HAP-1 (cell line): ENCODE results near the gene ALOX5.

Experiments used
- DNase-seq, 2 experiments: peaks; one replicate each; pipeline ENCODE4 v3.0.0-alpha.2; 2016 to 2020; ENCODE audit warnings: low spot score in 2 of 2
- H3K27me3 ChIP-seq: fragments of 250-450 bp; sonication (Bioruptor Pico); 2 replicates; pipeline ENCODE4 v1.5.1; 2020; ENCODE audit warnings: low read depth, mild to moderate bottlenecking, moderate library complexity
- H3K36me3 ChIP-seq: fragments of 250-450 bp; sonication (Bioruptor Pico); replicated peaks from 2 replicates; pipeline ENCODE4 v1.5.1; 2020; ENCODE audit warnings: mild to moderate bottlenecking
- H3K4me1 ChIP-seq: fragments of 250-450 bp; sonication (Bioruptor Pico); 2 replicates; pipeline ENCODE4 v1.5.1; 2020; ENCODE audit warnings: mild to moderate bottlenecking
- H3K4me3 ChIP-seq: fragments of 250-450 bp; sonication (Bioruptor Pico); 2 replicates; pipeline ENCODE4 v1.5.1; 2020; ENCODE audit warnings: mild to moderate bottlenecking, moderate library complexity
- H3K9me3 ChIP-seq: fragments of 250-450 bp; sonication (Bioruptor Pico); 2 replicates; pipeline ENCODE4 v1.5.1; 2020; ENCODE audit warnings: mild to moderate bottlenecking, moderate library complexity
- in situ Hi-C: fragments of 300-500 bp; cut with MboI; formaldehyde crosslinking; loops from 3 replicates; pipeline ENCODE4 v1.14.3; 2020; ENCODE audit warnings: low sequenced_read_pairs, inconsistent platforms, mixed read lengths

ALOX5 gene

DNA sequence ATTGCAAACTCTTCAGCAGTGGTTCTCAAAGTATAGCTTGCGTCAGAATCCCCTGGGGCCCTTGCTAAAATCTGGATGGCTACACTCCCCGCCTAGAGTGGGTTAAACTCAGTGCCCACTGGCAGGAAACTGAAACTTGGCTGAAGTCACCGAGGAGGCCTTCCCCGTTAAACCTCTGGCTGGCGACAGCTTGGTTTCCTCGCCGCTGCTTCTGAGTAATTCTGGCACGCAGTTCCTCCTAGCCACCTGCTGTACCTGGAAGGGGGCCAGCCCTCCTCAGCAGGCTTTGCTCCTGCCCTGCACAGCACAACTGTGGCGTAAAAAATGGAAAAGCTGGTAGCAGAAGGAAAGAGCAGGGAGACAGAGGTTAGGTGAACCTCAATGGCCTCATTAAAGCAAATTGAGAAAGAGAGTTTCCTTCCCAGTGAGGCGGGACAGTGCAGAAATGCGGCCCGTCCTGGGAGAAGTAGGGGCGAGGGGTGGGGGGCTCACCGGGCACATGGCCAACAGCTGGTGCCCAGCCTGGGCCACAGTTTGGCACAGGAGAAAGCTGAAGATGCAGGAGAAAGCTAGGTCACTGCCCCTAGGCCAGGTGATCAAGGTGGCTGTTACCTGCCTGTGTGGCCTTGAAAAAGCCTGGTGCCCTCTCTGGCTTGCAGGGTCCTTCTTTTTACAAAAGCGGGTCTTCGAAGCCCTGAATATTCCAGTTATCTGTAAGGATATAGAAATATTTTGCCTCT lies 46.6 kb downstream of the ALOX5 start:
- Histone ChIP-seq H3K36me3 (no peaks in the 10 kb centered on the region), H3K4me3 (no peak overlapping the region), H3K9me3 (no peaks in the 10 kb centered on the region), H3K4me1 (no peaks in the 10 kb centered on the region), H3K27me3 (no peaks in the 10 kb centered on the region)
- in situ Hi-C loops: no loop called here
- DNase-seq: no peak

GRCh38 chr10:45421221-45422097 lies 47.4 kb downstream of the ALOX5 start:
- no peaks in the 10 kb centered on the region for H3K36me3 ChIP-seq
- in situ Hi-C loops: no loop called here
- H3K4me3 ChIP-seq: no peak overlapping the region

GRCh38 chr10:45422207-45422865 lies 48.3 kb downstream of the ALOX5 start:
- H3K9me3 ChIP-seq: no peaks in the 10 kb centered on the region
- no peak overlapping the region for H3K4me3 ChIP-seq
- H3K4me1 ChIP-seq: no peaks in the 10 kb centered on the region
- no peak for DNase-seq
- no peaks in the 10 kb centered on the region for H3K27me3 ChIP-seq
- in situ Hi-C loops: no loop called here
- no peaks in the 10 kb centered on the region for H3K36me3 ChIP-seq

More at GRCh38 chr10:45421221-45422097, 47.4 kb downstream of the ALOX5 start:
- H3K4me1 ChIP-seq: no peaks in the 10 kb centered on the region
- no peak for DNase-seq
- no peaks in the 10 kb centered on the region for H3K9me3 ChIP-seq
- H3K27me3 ChIP-seq: no peaks in the 10 kb centered on the region

DNA sequence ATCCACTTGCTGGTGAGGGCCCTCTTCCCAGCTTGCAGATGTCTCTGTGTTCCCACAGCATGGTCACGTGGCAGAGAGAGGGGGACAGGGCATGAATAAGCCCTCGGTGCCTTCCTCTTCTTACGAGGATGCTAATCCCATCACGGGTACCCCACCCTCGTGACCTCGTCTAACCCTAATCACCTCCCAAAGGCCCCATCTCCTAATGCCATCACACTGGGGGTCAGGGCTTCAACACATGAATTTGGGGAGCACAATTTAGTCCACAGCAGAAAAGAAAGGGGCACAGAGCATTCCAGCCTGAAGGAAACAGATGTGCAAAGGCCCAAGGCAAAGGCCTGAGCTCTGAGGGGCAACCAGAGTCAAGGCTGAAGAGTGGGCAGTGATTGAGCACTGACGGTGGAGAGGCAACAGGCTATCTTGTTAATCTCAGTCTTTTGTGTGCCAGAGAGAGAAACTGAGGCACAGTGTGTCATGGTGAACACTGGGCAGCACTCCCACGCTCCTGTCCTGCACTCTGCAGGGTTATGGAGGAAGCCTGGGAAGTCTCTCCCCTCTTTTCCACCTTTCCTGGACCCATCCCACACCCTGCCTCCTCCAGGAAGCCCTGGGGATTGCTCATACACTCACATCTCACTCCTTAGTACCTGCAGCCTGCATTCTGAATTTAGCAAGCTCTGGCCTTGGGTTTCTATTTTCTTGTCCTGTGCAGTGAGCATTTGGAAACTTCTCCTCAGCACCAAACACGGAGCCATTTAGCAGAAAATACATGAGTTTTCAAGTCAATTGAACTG lies 49.0 kb downstream of the ALOX5 start:
- Histone ChIP-seq H3K9me3 (no peaks in the 10 kb centered on the region), H3K4me3 (no peak overlapping the region), H3K36me3 (no peaks in the 10 kb centered on the region), H3K27me3 (no peaks in the 10 kb centered on the region), H3K4me1 (no peaks in the 10 kb centered on the region)
- in situ Hi-C loops: no loop called here
- no peak for DNase-seq

- no peak for DNase-seq
- Histone ChIP-seq H3K36me3 (no peaks in the 10 kb centered on the region), H3K4me1 (no peaks in the 10 kb centered on the region), H3K4me3 (no peak overlapping the region), H3K9me3 (no peaks in the 10 kb centered on the region), H3K27me3 (no peaks in the 10 kb centered on the region)
- in situ Hi-C loops: no loop called here
Measured at GRCh38 chr10:45423976-45424499, 50.0 kb downstream of the ALOX5 start.

DNA sequence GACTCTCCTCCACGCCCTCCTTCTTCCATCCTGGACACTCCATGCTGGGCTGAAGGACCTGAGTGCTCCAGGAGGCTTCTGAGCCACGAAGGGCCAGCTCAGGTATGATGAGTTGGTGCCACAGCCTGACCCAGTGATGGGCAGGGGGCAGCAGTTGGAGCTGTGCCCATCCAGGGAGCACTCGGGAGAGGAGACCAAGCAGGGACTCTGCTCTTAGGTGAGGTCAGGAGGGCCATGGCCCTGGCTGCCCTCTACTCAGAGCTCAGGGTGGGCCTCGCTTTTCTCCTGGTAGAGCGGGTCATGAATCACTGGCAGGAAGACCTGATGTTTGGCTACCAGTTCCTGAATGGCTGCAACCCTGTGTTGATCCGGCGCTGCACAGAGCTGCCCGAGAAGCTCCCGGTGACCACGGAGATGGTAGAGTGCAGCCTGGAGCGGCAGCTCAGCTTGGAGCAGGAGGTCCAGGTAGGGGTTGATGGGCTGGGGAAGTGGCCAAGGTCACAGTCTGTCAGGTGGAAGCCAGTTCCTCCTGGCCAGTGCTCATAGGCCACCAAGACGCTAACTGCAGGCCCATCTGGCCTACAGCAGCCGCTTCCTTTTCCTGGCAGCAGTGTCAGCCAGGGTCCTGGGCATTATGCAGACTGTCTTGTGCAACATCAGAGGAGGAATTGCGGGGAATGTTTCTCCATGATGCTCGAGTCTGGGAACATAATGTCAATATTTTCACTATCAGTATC lies 50.8 kb downstream of the ALOX5 start:
- no peaks in the 10 kb centered on the region for H3K27me3 ChIP-seq
- no peak for DNase-seq
- H3K4me3 ChIP-seq: no peak overlapping the region
- H3K4me1 ChIP-seq: no peaks in the 10 kb centered on the region
- no peaks in the 10 kb centered on the region for H3K36me3 ChIP-seq
- no peaks in the 10 kb centered on the region for H3K9me3 ChIP-seq
- in situ Hi-C loops: no loop called here

DNA sequence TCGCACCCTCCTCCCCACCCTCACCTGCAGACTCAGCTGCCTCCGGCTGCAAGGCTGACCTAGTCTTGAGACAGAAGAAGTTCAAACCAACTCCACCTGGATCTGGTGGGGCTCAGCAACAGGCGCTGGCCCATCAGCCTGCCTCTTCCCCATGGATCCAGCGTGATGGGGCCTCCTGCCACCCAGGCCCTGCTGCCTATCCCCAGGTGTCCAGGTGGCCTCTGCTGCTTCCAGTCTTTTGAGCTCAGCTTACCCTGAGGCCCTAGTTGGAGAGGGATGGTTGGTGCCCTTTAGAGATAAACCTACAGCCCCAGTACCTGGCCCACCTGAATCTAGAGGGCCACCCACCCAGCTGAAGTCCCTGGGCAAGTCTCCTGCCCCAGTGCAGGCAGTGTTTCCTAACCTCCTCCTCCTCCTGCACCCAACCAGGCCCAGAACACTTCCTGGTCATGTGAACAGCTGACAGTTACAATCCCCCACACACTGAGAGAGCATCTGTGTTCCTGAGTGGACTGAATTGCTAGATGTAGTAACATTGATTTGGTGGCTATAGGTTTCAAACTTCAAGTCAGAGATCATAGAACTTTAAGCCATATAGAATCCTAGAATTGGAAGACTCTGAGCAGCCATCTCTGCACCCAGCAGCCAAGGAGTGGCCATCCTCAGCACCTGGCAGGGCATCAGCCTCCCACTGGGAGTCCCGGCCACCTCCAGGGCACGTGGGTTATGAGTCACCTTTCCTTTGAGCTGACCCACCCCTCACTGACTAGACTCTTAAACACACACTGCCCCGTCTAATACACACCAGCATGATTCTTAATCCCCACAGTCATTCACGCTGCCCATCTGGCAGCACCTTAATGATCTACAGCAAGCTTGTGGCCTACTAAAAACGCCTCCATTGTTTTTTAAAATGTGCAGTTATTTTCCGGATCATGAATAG lies 51.9 kb downstream of the ALOX5 start:
- H3K9me3 ChIP-seq: no peaks in the 10 kb centered on the region
- no peaks in the 10 kb centered on the region for H3K4me1 ChIP-seq
- H3K4me3 ChIP-seq: no peak overlapping the region
- no peaks in the 10 kb centered on the region for H3K27me3 ChIP-seq
- DNase-seq: no peak
- in situ Hi-C loops: no loop called here
- H3K36me3 ChIP-seq: no peaks in the 10 kb centered on the region

- no peaks in the 10 kb centered on the region for H3K4me1 ChIP-seq
- no peaks in the 10 kb centered on the region for H3K27me3 ChIP-seq
- no peaks in the 10 kb centered on the region for H3K36me3 ChIP-seq
- DNase-seq: no peak
- no peaks in the 10 kb centered on the region for H3K9me3 ChIP-seq
- in situ Hi-C loops: no loop called here
- H3K4me3 ChIP-seq: no peak overlapping the region
Measured at GRCh38 chr10:45427262-45427969, 53.4 kb downstream of the ALOX5 start.

DNA sequence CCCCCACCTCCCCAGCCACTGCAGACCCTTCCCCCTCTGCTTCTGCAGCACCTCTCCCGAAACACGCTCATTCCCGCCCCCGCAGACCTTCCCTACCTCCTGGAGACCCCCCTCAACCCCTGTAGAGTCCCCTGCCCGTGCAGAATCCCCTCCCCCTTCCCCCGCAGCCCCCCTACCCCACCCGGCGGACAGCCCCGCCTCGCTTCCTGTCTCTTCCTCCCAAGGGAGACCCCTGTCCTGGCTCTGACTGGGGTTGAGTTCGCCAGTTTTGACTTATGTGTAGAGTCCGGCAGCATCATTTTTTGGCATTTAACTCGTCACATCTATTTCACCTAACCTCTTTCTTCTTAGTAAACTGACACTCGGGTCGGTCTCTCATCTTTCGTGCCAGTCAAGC lies 54.0 kb downstream of the ALOX5 start:
- no peak overlapping the region for H3K4me3 ChIP-seq
- no peaks in the 10 kb centered on the region for H3K27me3 ChIP-seq

DNA sequence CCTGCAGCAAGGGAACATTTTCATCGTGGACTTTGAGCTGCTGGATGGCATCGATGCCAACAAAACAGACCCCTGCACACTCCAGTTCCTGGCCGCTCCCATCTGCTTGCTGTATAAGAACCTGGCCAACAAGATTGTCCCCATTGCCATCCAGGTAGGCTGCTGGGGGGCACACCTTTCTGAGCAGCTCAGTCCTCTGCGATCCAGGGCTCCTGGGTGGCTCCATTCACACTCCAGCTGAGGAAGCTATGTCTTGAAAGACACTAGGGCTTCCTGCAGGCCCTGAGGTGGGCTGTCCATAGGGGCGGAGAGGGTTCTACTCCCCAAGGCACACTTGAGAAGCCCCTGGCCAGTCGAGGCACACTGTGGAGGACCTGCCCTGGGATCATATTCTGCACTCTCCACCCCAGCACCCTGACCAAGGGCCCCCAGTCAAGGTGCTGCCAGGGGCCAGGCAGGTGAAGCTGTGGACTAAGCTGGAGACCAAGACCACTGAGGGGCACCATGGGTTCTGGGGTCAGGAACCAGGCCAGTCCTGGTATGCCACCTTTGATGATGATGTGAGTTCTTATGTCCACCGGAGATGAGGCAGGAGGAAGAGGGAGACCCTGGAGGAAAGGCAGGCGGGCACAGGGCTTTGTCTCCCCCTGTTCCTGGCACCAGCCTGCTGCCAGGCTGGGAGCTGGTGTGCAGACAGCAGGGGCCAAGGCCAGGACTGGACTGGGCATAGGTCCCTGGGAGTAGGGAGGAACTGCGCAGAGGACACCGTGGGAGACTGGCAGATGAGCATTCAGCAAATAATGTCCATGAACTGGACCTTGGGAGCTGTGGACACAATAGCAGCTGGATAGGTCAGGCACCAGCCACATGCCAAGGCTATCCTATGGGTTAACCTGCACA lies 54.8 kb downstream of the ALOX5 start:
- in situ Hi-C loops: no loop called here
- no peak for DNase-seq
- no peaks in the 10 kb centered on the region for H3K36me3 ChIP-seq
- H3K27me3 ChIP-seq: no peaks in the 10 kb centered on the region
- H3K4me3 ChIP-seq: no peak overlapping the region
- H3K9me3 ChIP-seq: no peaks in the 10 kb centered on the region
- no peaks in the 10 kb centered on the region for H3K4me1 ChIP-seq

More for the DNA sequence above, 54.0 kb downstream of the ALOX5 start:
- Histone ChIP-seq H3K36me3 (no peaks in the 10 kb centered on the region), H3K9me3 (no peaks in the 10 kb centered on the region), H3K4me1 (no peaks in the 10 kb centered on the region)
- in situ Hi-C loops: no loop called here
- no peak for DNase-seq

- Histone ChIP-seq H3K4me3 (no peak overlapping the region), H3K9me3 (no peaks in the 10 kb centered on the region), H3K27me3 (no peaks in the 10 kb centered on the region), H3K36me3 (no peaks in the 10 kb centered on the region), H3K4me1 (no peaks in the 10 kb centered on the region)
- in situ Hi-C loops: no loop called here
- no peak for DNase-seq
Measured at GRCh38 chr10:45429790-45430189, 55.8 kb downstream of the ALOX5 start.
